GM12878 (cell line): Measurements from ENCODE around the gene CHRND. TPM values are rescaled to one million over a fixed set of nuclear protein-coding genes. Genes with fewer than 3 reads are reported as not detected.

Experiments used
- ATAC-seq: fragments of 200-7000 bp; cut with Tn5 transposase; 3 replicates; pipeline ENCODE4 v1.9.1; 2020; ENCODE audit warnings: mild to moderate bottlenecking, moderate library complexity
- BruUV-seq: library from RNA; stranded (reverse); fragments of 400-500 nt; replicated peaks from 2 replicates; lab custom pipeline; 2021; lab: Mats Ljungman, UMichigan
- CTCF ChIA-PET: fragments of 300-600 bp; sonication (Branson Sonifier 250); formaldehyde crosslinking; extraction: SDS; loops from one replicate; lab custom pipeline; 2021; ENCODE audit warnings: inconsistent platforms; lab: Yijun Ruan, JAX
- POLR2A ChIA-PET: fragments of 350-600 bp; formaldehyde crosslinking; extraction: SDS; loops from one replicate; lab custom pipeline; 2021; ENCODE audit warnings: inconsistent platforms; lab: Charles Lee
- RAD21 ChIA-PET: fragments of 300-600 bp; sonication (Branson Sonifier 250); formaldehyde crosslinking; loops from one replicate; lab custom pipeline; 2023; ENCODE audit warnings: antibody characterized with exemption; ENCODE audit not compliant: unreplicated experiment; lab: Charles Lee
- SMC1A ChIA-PET: fragments of 300-600 bp; sonication (Branson Sonifier 250); formaldehyde crosslinking; loops from one replicate; lab custom pipeline; 2023; ENCODE audit not compliant: unreplicated experiment, uncharacterized antibody; lab: Charles Lee
- DNase-seq: peaks from one replicate; pipeline ENCODE4 v3.0.0-alpha.2; 2011; ENCODE audit warnings: low read depth, low spot score
- FAIRE-seq: peaks from 3 replicates; lab custom pipeline; 2011; peaks lifted over from hg19 to GRCh38; lab: Jason Lieb, UNC
- H2AFZ ChIP-seq: 2 replicates; pipeline ENCODE4 v1.6.0; 2011; ENCODE audit warnings: low read depth, low read length, control low read depth; ENCODE audit not compliant: control insufficient read depth
- H3K27ac ChIP-seq: 2 replicates; pipeline ENCODE4 v1.5.1; 2011; ENCODE audit warnings: control low read depth; ENCODE audit not compliant: control insufficient read depth, insufficient read depth
- H3K27me3 ChIP-seq, 2 experiments: replicated peaks in 1 of 2; 2 replicates each; pipeline versions ENCODE4 v1.6.0 to v1.6.1; 2011; ENCODE audit warnings: low read length in 1 of 2; ENCODE audit not compliant: control insufficient read depth in 2 of 2, insufficient read depth in 2 of 2
- H3K36me3 ChIP-seq, 2 experiments: 2 replicates each; pipeline ENCODE4 v1.5.1; 2011; ENCODE audit warnings: low read length in 1 of 2; ENCODE audit not compliant: control insufficient read depth in 2 of 2, insufficient read depth in 2 of 2
- H3K4me1 ChIP-seq: 2 replicates; pipeline ENCODE4 v1.6.1; 2011; ENCODE audit warnings: mild to moderate bottlenecking, low read length, moderate library complexity, mixed read lengths; ENCODE audit not compliant: control insufficient read depth, insufficient read depth
- H3K4me2 ChIP-seq: 2 replicates; pipeline ENCODE4 v1.6.0; 2011; ENCODE audit warnings: control low read depth; ENCODE audit not compliant: control insufficient read depth, insufficient read depth
- H3K4me3 ChIP-seq: fragments of 200-600 bp; sonication (generic); 2 replicates; pipeline ENCODE4 v1.5.1; 2016
- H3K79me2 ChIP-seq: 2 replicates; pipeline ENCODE4 v1.6.0; 2011; ENCODE audit warnings: low read length; ENCODE audit not compliant: control insufficient read depth, insufficient read depth
- H3K9ac ChIP-seq: 2 replicates; pipeline ENCODE4 v1.8.0; 2011; ENCODE audit warnings: low read length, control low read depth, mixed read lengths; ENCODE audit not compliant: control insufficient read depth, insufficient read depth
- H3K9me3 ChIP-seq: replicated peaks from 3 replicates; pipeline ENCODE4 v1.5.1; 2011; ENCODE audit warnings: mild to moderate bottlenecking, low read length; ENCODE audit not compliant: control insufficient read depth, insufficient read depth
- H4K20me1 ChIP-seq: 2 replicates; pipeline ENCODE4 v1.6.0; 2011; ENCODE audit not compliant: control insufficient read depth, insufficient read depth
- CHD4 ChIP-seq: fragments of 200-600 bp; sonication (generic); IDR thresholded peaks from 2 replicates; pipeline ENCODE4 v1.6.1; 2016; ENCODE audit warnings: mild to moderate bottlenecking
- CREM ChIP-seq: IDR thresholded peaks from 2 replicates; pipeline ENCODE4 v1.6.1; 2014; ENCODE audit warnings: antibody characterized with exemption, low read depth
- IRF5 ChIP-seq: fragments of 450-650 bp; IDR thresholded peaks from 2 replicates; pipeline ENCODE4 v1.6.1; 2017; ENCODE audit warnings: borderline replicate concordance
- NBN ChIP-seq: fragments of 450-650 bp; IDR thresholded peaks from 2 replicates; pipeline ENCODE4 v1.6.1; 2016
- PAX5 ChIP-seq: IDR thresholded peaks from 2 replicates; pipeline ENCODE4 v1.6.1; 2011; ENCODE audit warnings: low read depth, low read length, borderline replicate concordance
- RAD51 ChIP-seq: fragments of 450-650 bp; IDR thresholded peaks from 2 replicates; pipeline ENCODE4 v1.6.1; 2016; ENCODE audit warnings: moderate library complexity, mild to moderate bottlenecking, inconsistent platforms
- RCOR1 ChIP-seq: conservative IDR thresholded peaks from 2 replicates; pipeline ENCODE4 v1.6.1; 2012; ENCODE audit warnings: low read depth, low read length, improper control_type of control experiment
- SMAD1 ChIP-seq: fragments of 450-650 bp; IDR thresholded peaks from 2 replicates; pipeline ENCODE4 v1.6.1; 2018; ENCODE audit warnings: mild to moderate bottlenecking, low read depth; ENCODE audit not compliant: partially characterized antibody
- WGBS: methylation state at CpG from one replicate; pipeline ENCODE4 v1.1.6; 2016; ENCODE audit warnings: low lambda C conversion rate; ENCODE audit not compliant: insufficient replicate concordance, insufficient coverage; ENCODE audit errors: missing lambda C conversion rate; 5-methylcytosine and 5-hydroxymethylcytosine counted together
- in situ Hi-C: fragments of 300-500 bp; cut with MboI; formaldehyde crosslinking; loops from 9 replicates; pipeline ENCODE4 v1.14.3; 2018; ENCODE audit warnings: mixed read lengths
- intact Hi-C: fragments of 100-400 bp; cut with micrococcal nuclease; formaldehyde crosslinking; loops from one replicate; pipeline ENCODE4 v1.14.2; 2022; ENCODE audit not compliant: unreplicated experiment
- polyA plus RNA-seq, 11 experiments: library from polyadenylated mRNA; depleted of rRNA in 4 of 11; unstranded in 6 of 11; stranded (reverse) in 5 of 11; fragments of >200 nt; fragmentation: Nextera tagmentation in 4 of 11; fragmentation: Illumina TruSeq in 1 of 11; extraction: Ambion mirVana in 4 of 11; extraction: Trizol in 1 of 11; gene quantifications; 1 replicate in 1 of 11; 2 replicates in 10 of 11; pipeline versions ENCODE4 v1.2.1 to v1.2.3, GENCODE V29; 2011 to 2016; ENCODE audit warnings: inconsistent platforms in 2 of 11, missing spikeins in 2 of 11, low read depth in 1 of 11
- total RNA-seq, 4 experiments: library from RNA; depleted of rRNA in 3 of 4; stranded (reverse); fragments of >200 nt in 3 of 4; fragmentation: Illumina TruSeq in 1 of 4; extraction: Trizol in 1 of 4; gene quantifications; 2 replicates each; pipeline versions ENCODE4 v1.2.1 to v1.2.3, GENCODE V29; 2013 to 2021
- TF ChIP-seq, protein P1 (sequence below): fragments of 450-650 bp; IDR thresholded peaks from 2 replicates; pipeline ENCODE4 v1.6.1; 2017; ENCODE audit warnings: low read depth, mild to moderate bottlenecking, moderate library complexity

Gene CHRND
- total and polyA plus RNA-seq, 10 of the 15 experiments (the other 5 are each of a cell fraction or from before 2014, with no cell fraction given) = not detected

- intact Hi-C loops (no loop called here), in situ Hi-C loops (no loop called here)
- Histone ChIP-seq H3K27me3 (peaks cover 0 to 13% of the 10 kb centered on the region in 2 experiments; a peak in 3 of 4 replicates), H3K27ac (no peak overlapping the region), H3K9me3 (no peaks in the 10 kb centered on the region), H3K79me2 (no peaks in the 10 kb centered on the region), H4K20me1 (no peaks in the 10 kb centered on the region), H3K36me3 (no peaks in the 10 kb centered on the region), H2AFZ (no peak overlapping the region), H3K4me3 (no peak overlapping the region), H3K4me2 (no peak overlapping the region), H3K9ac (no peak overlapping the region), H3K4me1 (no peaks in the 10 kb centered on the region)
- FAIRE-seq (no peak), ATAC-seq (no peak), DNase-seq (no peak)
- no TSS peak for BruUV-seq
- SMC1A ChIA-PET = no interaction called here
- CTCF ChIA-PET = no interaction called here
- POLR2A ChIA-PET = no interaction called here
- RAD21 ChIA-PET = no interaction called here
- WGBS = 69% methylated on average over 19 of the region's 19 CpGs
- TF ChIP-seq CREM (no peak), RAD51 (no peak), SMAD1 (no peak), IRF5 (no peak), RCOR1 (no peak), CHD4 (no peak), NBN (no peak), PAX5 (no peak)
- TF ChIP-seq, protein P1, sequence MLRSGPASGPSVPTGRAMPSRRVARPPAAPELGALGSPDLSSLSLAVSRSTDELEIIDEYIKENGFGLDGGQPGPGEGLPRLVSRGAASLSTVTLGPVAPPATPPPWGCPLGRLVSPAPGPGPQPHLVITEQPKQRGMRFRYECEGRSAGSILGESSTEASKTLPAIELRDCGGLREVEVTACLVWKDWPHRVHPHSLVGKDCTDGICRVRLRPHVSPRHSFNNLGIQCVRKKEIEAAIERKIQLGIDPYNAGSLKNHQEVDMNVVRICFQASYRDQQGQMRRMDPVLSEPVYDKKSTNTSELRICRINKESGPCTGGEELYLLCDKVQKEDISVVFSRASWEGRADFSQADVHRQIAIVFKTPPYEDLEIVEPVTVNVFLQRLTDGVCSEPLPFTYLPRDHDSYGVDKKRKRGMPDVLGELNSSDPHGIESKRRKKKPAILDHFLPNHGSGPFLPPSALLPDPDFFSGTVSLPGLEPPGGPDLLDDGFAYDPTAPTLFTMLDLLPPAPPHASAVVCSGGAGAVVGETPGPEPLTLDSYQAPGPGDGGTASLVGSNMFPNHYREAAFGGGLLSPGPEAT = no peak
These were observed 41.9 kb upstream of the CHRND start for GRCh38 chr2:232483923-232484627.
